ENCODE data around the gene ACSS3.

GRCh38 chr12:81288651-81289050 is 210.8 kb downstream of the ACSS3 start:
- TF ChIP-seq CTCF (IDR thresholded peaks at IDR 0.05 in 4 of 5, conservative IDR thresholded peaks at IDR 0.05 in 1 of 5) (no peak), POLR2A (IDR thresholded peaks at IDR 0.05) (no peak)
